Measurements from ENCODE around the gene BEST2. TPM values are rescaled to one million over a fixed set of nuclear protein-coding genes. Genes with fewer than 3 reads are reported as not detected.
A peak's percentile ranks its signal among the peaks of the same experiment; 100 is the strongest.
"Not testable (repeated sequence)": the region's sequence is repeated elsewhere in the genome, so short reads cannot be mapped to it uniquely, and the experiment has no call there.

BEST2 gene
- not detected for polyA plus RNA-seq (2013, experiment 1 of 4)
- polyA plus RNA-seq (2013, experiment 2 of 4): not detected
- 0.37 TPM for polyA plus RNA-seq (2013, experiment 3 of 4)
- 0.57 TPM for polyA plus RNA-seq (2013, experiment 4 of 4)

DNA sequence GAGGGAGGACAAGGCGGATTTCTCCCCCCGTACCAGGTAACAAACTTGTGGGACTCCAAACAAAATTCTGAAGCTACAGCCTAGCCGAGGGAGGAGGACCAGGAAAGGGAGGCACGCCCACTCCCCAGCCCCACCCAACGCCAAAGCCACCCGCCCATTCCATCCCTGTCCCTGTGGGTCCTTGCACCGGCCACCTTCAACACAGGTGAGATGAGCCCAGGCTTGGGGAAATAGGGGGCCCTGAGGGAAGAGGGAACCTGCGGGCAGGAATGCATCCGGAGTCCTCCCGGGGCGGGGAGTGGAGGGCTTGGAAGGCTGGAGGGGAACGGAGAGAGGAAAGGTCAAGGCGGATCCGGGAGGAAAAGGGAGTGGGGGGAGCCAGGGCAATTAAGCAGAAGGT lies at the start of gene BEST2:
TSS of gene BEST2 (plus strand) at position 157 of the 400 bp plus-strand sequence. CDS start 802 bp downstream, outside the sequence.
- Histone ChIP-seq H3K36me3 (ENCODE audit: control insufficient read depth, insufficient read depth, low read length) (peaks cover 14% of the 10 kb centered on the region), H3K27me3 (ENCODE audit: control insufficient read depth, insufficient read depth, low read length, poor library complexity, severe bottlenecking) (peaks cover 43% of the 10 kb centered on the region), H3K4me1 (ENCODE audit: control insufficient read depth, insufficient read depth, low read length) (peaks cover 8% of the 10 kb centered on the region), H3K27ac (ENCODE audit: insufficient read depth, low read depth, low read length, poor library complexity, severe bottlenecking) (no peak within 1 kb of the TSS), H3K4me3 (ENCODE audit: insufficient read depth, low read depth, low read length) (no peak within 1 kb of the TSS), H3K9me3 (ENCODE audit: control insufficient read depth, low read length) (no peaks in the 10 kb centered on the region)
- WGBS, 2 experiments: 6 to 12% methylated on average over 11 to 14 of the region's 14 CpGs

GRCh38 chr19:12703046-12703445 lies 48.5 kb upstream of the BEST2 start:
- no peak overlapping the region for H3K4me3 ChIP-seq (ENCODE audit: insufficient read depth, low read depth, low read length)
- H3K27me3 ChIP-seq (ENCODE audit: control insufficient read depth, insufficient read depth, low read length, poor library complexity, severe bottlenecking): no peaks in the 10 kb centered on the region
- peaks cover 53% of the 10 kb centered on the region for H3K36me3 ChIP-seq (ENCODE audit: control insufficient read depth, insufficient read depth, low read length)
- no peaks in the 10 kb centered on the region for H3K9me3 ChIP-seq (ENCODE audit: control insufficient read depth, low read length)
- 47 to 48% methylated on average over 9 of the region's 9 CpGs for WGBS, 2 experiments
- H3K27ac ChIP-seq (ENCODE audit: insufficient read depth, low read depth, low read length, poor library complexity, severe bottlenecking): peak overlapping the region; percentile 92
- H3K4me1 ChIP-seq (ENCODE audit: control insufficient read depth, insufficient read depth, low read length): no peaks in the 10 kb centered on the region

DNA sequence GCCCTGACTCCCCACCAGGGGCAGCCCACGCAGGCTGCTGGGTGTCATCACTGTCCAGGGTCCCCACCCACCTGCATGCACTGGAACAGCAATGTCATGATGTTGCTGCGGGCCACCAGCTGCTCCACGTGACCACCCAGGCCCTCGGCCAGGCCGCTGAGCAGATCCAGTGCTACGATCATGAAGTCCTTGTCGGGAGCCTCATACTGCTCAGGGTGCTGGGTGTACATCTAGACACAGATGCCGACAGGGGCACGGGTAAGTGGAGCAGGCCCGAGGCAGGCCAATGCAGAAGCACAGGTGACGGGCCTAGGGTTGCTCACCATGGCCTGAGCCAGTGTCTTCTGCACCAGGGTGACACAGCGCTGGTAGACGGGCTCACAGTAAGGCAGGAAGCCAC lies 46.4 kb upstream of the BEST2 start:
- Histone ChIP-seq H3K27me3 (ENCODE audit: control insufficient read depth, insufficient read depth, low read length, poor library complexity, severe bottlenecking) (no peaks in the 10 kb centered on the region), H3K27ac (ENCODE audit: insufficient read depth, low read depth, low read length, poor library complexity, severe bottlenecking) (no peak overlapping the region), H3K4me3 (ENCODE audit: insufficient read depth, low read depth, low read length) (no peak overlapping the region), H3K4me1 (ENCODE audit: control insufficient read depth, insufficient read depth, low read length) (no peaks in the 10 kb centered on the region), H3K9me3 (ENCODE audit: control insufficient read depth, low read length) (no peaks in the 10 kb centered on the region), H3K36me3 (ENCODE audit: control insufficient read depth, insufficient read depth, low read length) (peaks cover 68% of the 10 kb centered on the region)
- 95 to 98% methylated on average over 13 of the region's 13 CpGs for WGBS, 2 experiments

- Histone ChIP-seq H3K4me1 (ENCODE audit: control insufficient read depth, insufficient read depth, low read length) (no peaks in the 10 kb centered on the region), H3K9me3 (ENCODE audit: control insufficient read depth, low read length) (no peaks in the 10 kb centered on the region), H3K4me3 (ENCODE audit: insufficient read depth, low read depth, low read length) (no peak overlapping the region), H3K36me3 (ENCODE audit: control insufficient read depth, insufficient read depth, low read length) (peaks cover 69% of the 10 kb centered on the region), H3K27me3 (ENCODE audit: control insufficient read depth, insufficient read depth, low read length, poor library complexity, severe bottlenecking) (no peaks in the 10 kb centered on the region), H3K27ac (ENCODE audit: insufficient read depth, low read depth, low read length, poor library complexity, severe bottlenecking) (no peak overlapping the region)
- 97% methylated on average over 29 of the region's 29 CpGs for WGBS, 2 experiments
These were observed 45.8 kb upstream of the BEST2 start for GRCh38 chr19:12705654-12706331.

DNA sequence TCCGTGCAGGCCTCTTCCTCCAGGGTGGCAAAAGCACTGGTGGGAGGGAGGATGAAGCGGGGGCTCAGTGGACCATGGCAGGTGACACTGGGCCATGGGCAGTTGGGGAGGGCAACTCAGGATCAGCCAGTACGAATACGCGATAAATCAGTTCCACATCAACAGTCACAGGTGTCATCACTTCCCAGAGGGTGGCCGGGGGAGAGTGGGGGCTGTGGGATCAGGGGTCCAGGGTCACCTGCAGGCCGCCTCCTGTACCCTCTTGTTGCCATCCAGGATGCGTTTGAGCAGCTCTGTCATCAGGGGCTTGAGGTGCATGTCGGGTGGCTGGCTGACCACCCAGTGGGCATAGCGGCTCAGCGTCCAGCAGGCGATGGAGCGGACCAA lies 45.3 kb upstream of the BEST2 start:
- no peak overlapping the region for H3K4me3 ChIP-seq (ENCODE audit: insufficient read depth, low read depth, low read length)
- no peaks in the 10 kb centered on the region for H3K27me3 ChIP-seq (ENCODE audit: control insufficient read depth, insufficient read depth, low read length, poor library complexity, severe bottlenecking)
- peaks cover 67% of the 10 kb centered on the region for H3K36me3 ChIP-seq (ENCODE audit: control insufficient read depth, insufficient read depth, low read length)
- no peaks in the 10 kb centered on the region for H3K4me1 ChIP-seq (ENCODE audit: control insufficient read depth, insufficient read depth, low read length)
- no peak overlapping the region for H3K27ac ChIP-seq (ENCODE audit: insufficient read depth, low read depth, low read length, poor library complexity, severe bottlenecking)
- WGBS, 2 experiments: 97 to 98% methylated on average over 13 of the region's 13 CpGs
- no peaks in the 10 kb centered on the region for H3K9me3 ChIP-seq (ENCODE audit: control insufficient read depth, low read length)

GRCh38 chr19:12708641-12709040 lies 43.0 kb upstream of the BEST2 start:
- WGBS, 2 experiments: 94% methylated on average over 8 of the region's 8 CpGs
- peaks cover 63% of the 10 kb centered on the region for H3K36me3 ChIP-seq (ENCODE audit: control insufficient read depth, insufficient read depth, low read length)
- H3K27ac ChIP-seq (ENCODE audit: insufficient read depth, low read depth, low read length, poor library complexity, severe bottlenecking): no peak overlapping the region
- H3K4me3 ChIP-seq (ENCODE audit: insufficient read depth, low read depth, low read length): no peak overlapping the region
- H3K9me3 ChIP-seq (ENCODE audit: control insufficient read depth, low read length): no peaks in the 10 kb centered on the region
- H3K27me3 ChIP-seq (ENCODE audit: control insufficient read depth, insufficient read depth, low read length, poor library complexity, severe bottlenecking): no peaks in the 10 kb centered on the region
- no peaks in the 10 kb centered on the region for H3K4me1 ChIP-seq (ENCODE audit: control insufficient read depth, insufficient read depth, low read length)

GRCh38 chr19:12711187-12711586 lies 40.4 kb upstream of the BEST2 start:
- no peaks in the 10 kb centered on the region for H3K27me3 ChIP-seq (ENCODE audit: control insufficient read depth, insufficient read depth, low read length, poor library complexity, severe bottlenecking)
- no peaks in the 10 kb centered on the region for H3K9me3 ChIP-seq (ENCODE audit: control insufficient read depth, low read length)
- no peak overlapping the region for H3K27ac ChIP-seq (ENCODE audit: insufficient read depth, low read depth, low read length, poor library complexity, severe bottlenecking)
- H3K36me3 ChIP-seq (ENCODE audit: control insufficient read depth, insufficient read depth, low read length): peaks cover 66% of the 10 kb centered on the region
- H3K4me1 ChIP-seq (ENCODE audit: control insufficient read depth, insufficient read depth, low read length): no peaks in the 10 kb centered on the region
- no peak overlapping the region for H3K4me3 ChIP-seq (ENCODE audit: insufficient read depth, low read depth, low read length)
- WGBS, 2 experiments: 96 to 97% methylated on average over 17 of the region's 17 CpGs

GRCh38 chr19:12712077-12712476 lies 39.5 kb upstream of the BEST2 start:
- peaks cover 65% of the 10 kb centered on the region for H3K36me3 ChIP-seq (ENCODE audit: control insufficient read depth, insufficient read depth, low read length)
- not testable (repeated sequence) for H3K4me3 ChIP-seq (ENCODE audit: insufficient read depth, low read depth, low read length); H3K4me1 ChIP-seq (ENCODE audit: control insufficient read depth, insufficient read depth, low read length); H3K9me3 ChIP-seq (ENCODE audit: control insufficient read depth, low read length); H3K27ac ChIP-seq (ENCODE audit: insufficient read depth, low read depth, low read length, poor library complexity, severe bottlenecking); H3K27me3 ChIP-seq (ENCODE audit: control insufficient read depth, insufficient read depth, low read length, poor library complexity, severe bottlenecking)
- WGBS, 2 experiments: 75 to 76% methylated on average over 12 to 13 of the region's 14 CpGs

DNA sequence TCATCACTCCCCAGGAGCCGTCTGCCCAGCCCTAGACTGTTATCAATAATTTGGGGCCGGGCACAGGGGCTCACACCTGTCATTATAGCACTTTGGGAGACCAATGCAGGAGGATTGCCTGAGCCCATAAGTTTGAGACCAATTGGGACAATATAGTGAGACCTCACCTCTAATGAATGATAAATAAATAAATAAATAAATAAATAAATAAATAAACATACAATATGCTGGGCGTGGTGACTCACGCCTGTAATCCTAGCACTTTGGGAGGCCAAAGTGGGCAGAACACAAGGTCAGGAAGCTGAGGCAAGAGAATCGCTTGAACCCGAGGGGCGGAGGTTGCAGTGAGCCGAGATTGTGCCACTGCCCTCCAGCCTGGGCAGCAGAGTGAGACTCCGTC lies 38.3 kb upstream of the BEST2 start:
- not testable (repeated sequence) for H3K27ac ChIP-seq (ENCODE audit: insufficient read depth, low read depth, low read length, poor library complexity, severe bottlenecking); H3K27me3 ChIP-seq (ENCODE audit: control insufficient read depth, insufficient read depth, low read length, poor library complexity, severe bottlenecking); H3K9me3 ChIP-seq (ENCODE audit: control insufficient read depth, low read length); H3K4me1 ChIP-seq (ENCODE audit: control insufficient read depth, insufficient read depth, low read length); H3K4me3 ChIP-seq (ENCODE audit: insufficient read depth, low read depth, low read length)
- H3K36me3 ChIP-seq (ENCODE audit: control insufficient read depth, insufficient read depth, low read length): peaks cover 65% of the 10 kb centered on the region
- 93 to 95% methylated on average over 9 of the region's 9 CpGs for WGBS, 2 experiments

- no peaks in the 10 kb centered on the region for H3K27me3 ChIP-seq (ENCODE audit: control insufficient read depth, insufficient read depth, low read length, poor library complexity, severe bottlenecking)
- no peak overlapping the region for H3K27ac ChIP-seq (ENCODE audit: insufficient read depth, low read depth, low read length, poor library complexity, severe bottlenecking)
- H3K4me3 ChIP-seq (ENCODE audit: insufficient read depth, low read depth, low read length): no peak overlapping the region
- H3K4me1 ChIP-seq (ENCODE audit: control insufficient read depth, insufficient read depth, low read length): no peaks in the 10 kb centered on the region
- H3K9me3 ChIP-seq (ENCODE audit: control insufficient read depth, low read length): no peaks in the 10 kb centered on the region
- 96 to 97% methylated on average over 15 of the region's 15 CpGs for WGBS, 2 experiments
- H3K36me3 ChIP-seq (ENCODE audit: control insufficient read depth, insufficient read depth, low read length): peaks cover 55% of the 10 kb centered on the region
These were observed 36.5 kb upstream of the BEST2 start for GRCh38 chr19:12715102-12715501.

Data from ectodermal cell (in vitro differentiated cells).